ENCODE results near the gene SASH1.
A peak's percentile ranks its signal among the peaks of the same experiment; 100 is the strongest.

Gene SASH1

DNA sequence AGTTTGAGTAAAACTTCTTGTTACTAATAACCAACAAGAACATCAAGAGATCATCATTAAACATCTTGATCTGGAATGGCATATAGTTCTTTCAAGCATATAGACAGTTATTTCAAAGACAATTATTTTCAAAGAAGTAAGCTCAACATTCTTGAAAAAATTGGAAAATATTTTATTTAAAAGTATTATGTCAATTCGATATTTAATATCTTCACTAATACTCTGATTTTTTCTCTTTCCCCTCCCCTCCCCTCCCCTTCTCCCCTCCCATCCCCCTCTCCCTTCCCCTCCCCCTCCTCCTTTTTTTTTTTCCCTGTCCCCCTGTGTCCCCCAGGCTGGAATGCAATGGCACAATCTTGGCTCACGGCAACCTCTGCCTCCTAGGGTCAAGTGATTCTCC, 82.8 kb downstream of the SASH1 start:
- DNase-seq (ENCODE audit: low read depth in 2 of 2): no peak
- H3K4me3 ChIP-seq (replicated peaks in 1 of 2; ENCODE audit: low read depth in 2 of 2, low read length in 2 of 2): no peak overlapping the region
- TF ChIP-seq, protein P1, sequence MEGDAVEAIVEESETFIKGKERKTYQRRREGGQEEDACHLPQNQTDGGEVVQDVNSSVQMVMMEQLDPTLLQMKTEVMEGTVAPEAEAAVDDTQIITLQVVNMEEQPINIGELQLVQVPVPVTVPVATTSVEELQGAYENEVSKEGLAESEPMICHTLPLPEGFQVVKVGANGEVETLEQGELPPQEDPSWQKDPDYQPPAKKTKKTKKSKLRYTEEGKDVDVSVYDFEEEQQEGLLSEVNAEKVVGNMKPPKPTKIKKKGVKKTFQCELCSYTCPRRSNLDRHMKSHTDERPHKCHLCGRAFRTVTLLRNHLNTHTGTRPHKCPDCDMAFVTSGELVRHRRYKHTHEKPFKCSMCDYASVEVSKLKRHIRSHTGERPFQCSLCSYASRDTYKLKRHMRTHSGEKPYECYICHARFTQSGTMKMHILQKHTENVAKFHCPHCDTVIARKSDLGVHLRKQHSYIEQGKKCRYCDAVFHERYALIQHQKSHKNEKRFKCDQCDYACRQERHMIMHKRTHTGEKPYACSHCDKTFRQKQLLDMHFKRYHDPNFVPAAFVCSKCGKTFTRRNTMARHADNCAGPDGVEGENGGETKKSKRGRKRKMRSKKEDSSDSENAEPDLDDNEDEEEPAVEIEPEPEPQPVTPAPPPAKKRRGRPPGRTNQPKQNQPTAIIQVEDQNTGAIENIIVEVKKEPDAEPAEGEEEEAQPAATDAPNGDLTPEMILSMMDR (IDR thresholded peaks at IDR 0.05; ENCODE audit: low read depth, low read length): no peak

DNA sequence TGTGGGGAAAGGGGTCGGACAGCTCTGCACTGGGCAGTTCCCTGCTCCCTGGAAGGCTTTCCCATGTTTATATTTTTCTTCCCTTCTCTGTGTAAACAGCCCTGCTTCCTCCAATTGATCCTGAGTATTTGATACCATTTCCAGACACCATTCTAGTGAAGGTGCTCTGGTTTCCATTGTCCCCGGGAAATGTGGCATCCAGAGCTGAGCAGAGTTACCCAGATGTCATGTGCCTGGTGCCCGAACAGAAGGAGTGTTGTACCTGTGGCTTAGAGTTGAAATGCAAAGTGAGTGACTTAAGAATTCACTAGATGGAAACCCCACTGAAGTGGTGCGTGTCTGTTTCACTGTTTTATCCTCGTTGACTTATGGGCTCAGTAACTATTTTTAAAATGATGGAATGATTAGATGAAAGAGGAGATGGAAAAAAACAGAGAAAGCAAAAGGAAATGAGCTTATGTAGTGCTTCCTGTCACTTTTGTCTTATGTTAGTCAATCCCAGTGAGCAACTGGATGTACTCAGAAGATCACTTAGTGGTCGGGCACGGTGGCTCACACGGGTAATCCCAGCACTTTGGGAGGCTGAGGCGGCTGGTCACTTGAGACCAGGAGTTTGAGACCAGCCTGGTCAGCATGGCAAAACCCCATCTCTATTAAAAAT, 83.8 kb downstream of the SASH1 start:
- TF ChIP-seq, protein P1 (IDR thresholded peaks at IDR 0.05; ENCODE audit: low read depth, low read length): no peak
- H3K4me3 ChIP-seq (replicated peaks in 1 of 2; ENCODE audit: low read depth in 2 of 2, low read length in 2 of 2): no peak overlapping the region
- peak in 1 of 2 donors; percentile 54 for DNase-seq (ENCODE audit: low read depth in 2 of 2)

DNA sequence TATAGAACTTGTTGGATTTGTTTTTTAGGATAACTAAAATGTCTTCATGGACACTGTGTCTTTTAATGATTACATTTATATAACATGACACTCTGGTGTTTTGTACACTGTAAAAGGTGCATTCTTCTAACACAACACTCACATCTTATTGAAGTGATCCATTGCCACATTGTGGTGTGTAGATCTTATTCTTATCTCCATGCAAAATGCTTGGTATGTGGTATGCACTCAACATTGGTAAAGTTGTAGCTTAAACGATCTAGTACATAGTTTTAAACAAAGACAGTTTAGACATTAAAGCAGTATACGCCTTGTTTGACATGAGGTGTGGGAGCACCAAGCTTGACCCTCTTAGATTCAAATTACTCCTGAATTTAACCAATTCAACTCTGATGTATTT, 84.7 kb downstream of the SASH1 start:
- no peak overlapping the region for H3K4me3 ChIP-seq (replicated peaks in 1 of 2; ENCODE audit: low read depth in 2 of 2, low read length in 2 of 2)
- DNase-seq (ENCODE audit: low read depth in 2 of 2): peak in 1 of 2 donors; percentile 44
- TF ChIP-seq, protein P1 (IDR thresholded peaks at IDR 0.05; ENCODE audit: low read depth, low read length): no peak

DNA sequence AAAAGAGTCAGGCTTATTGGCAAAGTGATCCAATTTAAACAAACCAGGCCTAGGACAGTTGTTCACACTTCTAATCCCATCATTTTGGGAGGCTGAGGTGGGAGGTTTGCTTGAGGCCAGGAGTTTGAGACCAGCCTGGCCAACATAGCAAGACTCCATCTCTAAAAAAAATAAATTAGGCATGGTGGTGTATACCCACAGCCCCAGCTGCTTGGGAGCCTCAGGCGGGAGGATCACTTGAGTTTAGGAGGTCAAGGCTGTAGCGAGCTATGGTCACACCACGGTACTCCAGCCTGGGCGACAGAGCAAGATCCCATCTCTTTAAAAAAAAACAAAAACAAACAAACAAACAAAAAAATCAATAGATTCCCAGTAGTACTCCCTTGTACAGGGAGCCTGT, 86.8 kb downstream of the SASH1 start:
- no peak overlapping the region for H3K4me3 ChIP-seq (replicated peaks in 1 of 2; ENCODE audit: low read depth in 2 of 2, low read length in 2 of 2)
- no peak for DNase-seq (ENCODE audit: low read depth in 2 of 2)
- TF ChIP-seq, protein P1 (IDR thresholded peaks at IDR 0.05; ENCODE audit: low read depth, low read length): no peak

DNA sequence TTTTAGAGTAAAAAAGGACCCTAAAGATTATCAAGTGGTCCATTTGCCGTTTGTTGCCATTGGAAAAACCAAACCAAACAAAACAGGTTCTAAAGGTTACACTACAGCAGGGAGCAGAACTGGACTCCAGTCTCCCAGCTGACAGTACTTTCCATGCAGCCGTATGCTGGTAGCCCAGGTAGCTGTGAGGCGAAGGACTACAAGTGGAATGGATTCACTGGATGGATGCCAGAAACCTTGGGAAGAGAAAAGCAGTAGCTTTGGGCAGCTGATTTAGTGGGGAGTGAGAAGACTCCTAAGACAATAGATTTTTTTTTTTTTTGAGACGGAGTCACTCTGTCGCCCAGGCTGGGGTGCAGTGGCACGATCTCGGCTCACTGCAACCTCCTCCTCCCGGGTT, 88.3 kb downstream of the SASH1 start:
- TF ChIP-seq, protein P1 (IDR thresholded peaks at IDR 0.05; ENCODE audit: low read depth, low read length): no peak
- H3K4me3 ChIP-seq (replicated peaks in 1 of 2; ENCODE audit: low read depth in 2 of 2, low read length in 2 of 2): no peak overlapping the region
- no peak for DNase-seq (ENCODE audit: low read depth in 2 of 2)

DNA sequence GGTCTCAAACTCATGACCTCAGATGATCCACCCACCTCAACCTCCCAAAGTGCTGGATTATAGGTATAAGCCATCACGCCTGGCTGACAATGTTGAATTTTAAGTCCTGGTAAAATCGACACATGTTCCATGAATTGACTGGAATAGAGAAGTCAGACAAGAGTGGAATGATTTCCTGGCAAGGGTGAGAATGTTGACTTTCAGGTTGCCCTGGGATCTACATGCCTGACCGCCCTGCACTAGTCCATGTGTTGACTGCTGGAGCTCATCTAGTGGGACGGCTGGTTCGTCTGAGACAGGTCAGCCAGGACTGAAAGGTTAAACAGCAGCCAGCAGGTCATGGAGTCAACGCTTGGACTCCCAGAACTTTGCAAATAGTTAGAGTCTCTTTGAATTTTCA, 88.8 kb downstream of the SASH1 start:
- TF ChIP-seq, protein P1 (IDR thresholded peaks at IDR 0.05; ENCODE audit: low read depth, low read length): no peak
- no peak for DNase-seq (ENCODE audit: low read depth in 2 of 2)
- no peak overlapping the region for H3K4me3 ChIP-seq (replicated peaks in 1 of 2; ENCODE audit: low read depth in 2 of 2, low read length in 2 of 2)

DNA sequence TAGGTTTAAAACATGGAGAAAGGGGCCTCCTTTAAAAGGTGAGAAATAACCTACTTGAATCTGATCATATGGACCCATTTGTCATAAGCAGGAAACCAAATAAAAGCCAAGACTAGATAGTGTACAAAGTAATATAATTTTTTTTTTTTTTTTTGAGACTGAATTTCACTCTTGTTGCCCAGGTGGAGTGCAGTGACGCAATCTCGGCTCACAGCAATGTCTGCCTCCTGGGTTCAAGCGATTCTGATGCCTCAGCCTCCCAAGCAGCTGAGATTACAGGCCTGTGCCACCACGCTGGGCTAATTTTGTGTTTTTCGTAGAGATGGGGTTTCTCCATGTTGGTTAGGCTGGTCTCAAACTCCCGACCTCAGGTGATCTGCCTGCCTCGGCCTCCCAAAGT, 89.2 kb downstream of the SASH1 start:
- TF ChIP-seq, protein P1 (IDR thresholded peaks at IDR 0.05; ENCODE audit: low read depth, low read length): no peak
- DNase-seq (ENCODE audit: low read depth in 2 of 2): no peak
- no peak overlapping the region for H3K4me3 ChIP-seq (replicated peaks in 1 of 2; ENCODE audit: low read depth in 2 of 2, low read length in 2 of 2)
